ENCODE measurements around the gene TM9SF2. TPM values are rescaled to one million over a fixed set of nuclear protein-coding genes. Genes with fewer than 3 reads are reported as not detected.

The TM9SF2 gene
- total and polyA plus RNA-seq, 2 of the 4 experiments (the other 2 are of a cell fraction), result 46.1 to 85.5 TPM

DNA sequence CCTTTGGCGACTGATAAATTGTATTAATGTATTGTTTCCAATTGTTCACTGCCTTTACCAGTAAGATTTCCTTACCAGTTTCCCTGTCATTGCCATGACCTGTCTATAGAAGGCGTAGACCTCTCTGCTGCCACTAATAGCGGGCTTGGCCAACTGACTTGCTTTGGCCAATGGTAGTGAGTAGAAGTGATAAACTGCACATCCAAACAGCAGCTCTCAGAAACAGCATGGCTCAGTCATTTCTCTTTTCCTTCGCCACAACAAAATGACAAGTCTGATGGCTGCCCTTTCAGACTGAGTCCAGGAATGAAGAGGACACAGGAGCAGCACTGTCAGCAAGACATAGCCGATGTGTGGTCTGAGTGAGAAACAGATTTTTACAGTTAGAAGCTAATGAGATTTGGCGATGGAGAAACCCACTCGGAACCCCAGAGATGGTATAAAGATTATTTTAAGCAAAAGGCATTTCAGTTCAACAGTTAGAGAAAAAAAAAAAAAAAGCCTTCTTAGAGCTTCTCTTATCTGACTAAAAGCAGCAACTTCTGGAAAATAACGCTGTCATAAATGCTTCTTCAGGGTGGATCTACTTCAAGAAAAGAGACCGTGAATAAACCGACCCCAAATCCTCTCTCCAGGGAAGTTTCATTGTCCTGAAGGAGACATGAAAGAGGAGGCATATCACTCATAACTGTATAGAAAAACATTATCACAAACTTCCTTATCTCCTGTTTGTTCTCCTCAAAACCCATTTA is 42.0 kb upstream of the TM9SF2 start:
- peaks cover 3% of the 10 kb centered on the region for H3K9me3 ChIP-seq (ENCODE audit: control insufficient read depth, insufficient read depth, low read length)
- H2AK9ac ChIP-seq (replicated peaks; ENCODE audit: low read depth, low read length, poor library complexity), result no peak overlapping the region
- no peak for DNase-seq
- WGBS, 2 experiments (ENCODE audit: extremely low coverage in 2 of 2, insufficient read length in 1 of 2), result no CpG with 5 or more reads among the region's 10 CpGs
- ATAC-seq (ENCODE audit: low read depth), result no peak
- H3K79me1 ChIP-seq (ENCODE audit: low read depth in 1 of 2, low read length in 2 of 2), result no peaks in the 10 kb centered on the region
- H3K9ac ChIP-seq (ENCODE audit: low read depth, low read length), result no peak overlapping the region
- in situ Hi-C loops (cut with MboI; ENCODE audit: low sequenced_read_pairs), result no loop called here
- dilution Hi-C loops (cut with HindIII; ENCODE audit: low sequenced_read_pairs, unreplicated experiment), result no loop called here
- no peak overlapping the region for H2AK5ac ChIP-seq (ENCODE audit: low read depth, low read length)
- no peak overlapping the region for H3K14ac ChIP-seq (replicated peaks; ENCODE audit: low read depth, low read length)
- intact Hi-C loops (cut with micrococcal nuclease), result no loop called here
- peaks cover 1% of the 10 kb centered on the region for H3K4me1 ChIP-seq (ENCODE audit: control insufficient read depth, insufficient read depth, low read length)
- H3K4me3 ChIP-seq (ENCODE audit: insufficient read depth, low read depth, low read length), result no peak overlapping the region
- H3K27me3 ChIP-seq (ENCODE audit: control insufficient read depth, insufficient read depth, low read length), result peaks cover 15% of the 10 kb centered on the region
- TF ChIP-seq RAD21 (IDR thresholded peaks at IDR 0.05; ENCODE audit: low read length), result no peak
- no peak for TF ChIP-seq CEBPB (IDR thresholded peaks at IDR 0.05; ENCODE audit: low read depth, low read length)
- no peak for TF ChIP-seq MAZ (IDR thresholded peaks at IDR 0.05; ENCODE audit: borderline replicate concordance, low read depth, low read length)
- no peak for TF ChIP-seq BHLHE40 (IDR thresholded peaks at IDR 0.05; ENCODE audit: low read depth, low read length)
- no peak for TF ChIP-seq MXI1 (IDR thresholded peaks at IDR 0.05; ENCODE audit: borderline replicate concordance, low read depth, low read length)
- TF ChIP-seq, protein P1, sequence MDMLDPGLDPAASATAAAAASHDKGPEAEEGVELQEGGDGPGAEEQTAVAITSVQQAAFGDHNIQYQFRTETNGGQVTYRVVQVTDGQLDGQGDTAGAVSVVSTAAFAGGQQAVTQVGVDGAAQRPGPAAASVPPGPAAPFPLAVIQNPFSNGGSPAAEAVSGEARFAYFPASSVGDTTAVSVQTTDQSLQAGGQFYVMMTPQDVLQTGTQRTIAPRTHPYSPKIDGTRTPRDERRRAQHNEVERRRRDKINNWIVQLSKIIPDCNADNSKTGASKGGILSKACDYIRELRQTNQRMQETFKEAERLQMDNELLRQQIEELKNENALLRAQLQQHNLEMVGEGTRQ (IDR thresholded peaks at IDR 0.05; ENCODE audit: low read depth, low read length), result no peak
- TF ChIP-seq RCOR1 (IDR thresholded peaks at IDR 0.05; ENCODE audit: insufficient replicate concordance, low read length), result no peak
- no peak for TF ChIP-seq RFX5 (IDR thresholded peaks at IDR 0.05; ENCODE audit: low read depth, low read length)
- TF ChIP-seq, protein P2, sequence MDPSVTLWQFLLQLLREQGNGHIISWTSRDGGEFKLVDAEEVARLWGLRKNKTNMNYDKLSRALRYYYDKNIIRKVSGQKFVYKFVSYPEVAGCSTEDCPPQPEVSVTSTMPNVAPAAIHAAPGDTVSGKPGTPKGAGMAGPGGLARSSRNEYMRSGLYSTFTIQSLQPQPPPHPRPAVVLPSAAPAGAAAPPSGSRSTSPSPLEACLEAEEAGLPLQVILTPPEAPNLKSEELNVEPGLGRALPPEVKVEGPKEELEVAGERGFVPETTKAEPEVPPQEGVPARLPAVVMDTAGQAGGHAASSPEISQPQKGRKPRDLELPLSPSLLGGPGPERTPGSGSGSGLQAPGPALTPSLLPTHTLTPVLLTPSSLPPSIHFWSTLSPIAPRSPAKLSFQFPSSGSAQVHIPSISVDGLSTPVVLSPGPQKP (IDR thresholded peaks at IDR 0.05; ENCODE audit: borderline replicate concordance, low read depth, low read length), result no peak
- no peak for TF ChIP-seq SMC3 (IDR thresholded peaks at IDR 0.05; ENCODE audit: low read depth, low read length)
- H3K4me2 ChIP-seq (ENCODE audit: low read depth, low read length), result no peak overlapping the region
- no peak overlapping the region for H2AFZ ChIP-seq (replicated peaks; ENCODE audit: low read length, poor library complexity)
- H3K9me1 ChIP-seq (ENCODE audit: insufficient read depth, low read length), result no peaks in the 10 kb centered on the region
- H4K91ac ChIP-seq (ENCODE audit: insufficient read depth, low read depth, low read length), result no peak overlapping the region
- H3K27ac ChIP-seq (ENCODE audit: insufficient read depth, low read length), result no peak overlapping the region
- no peak overlapping the region for H3K4ac ChIP-seq (ENCODE audit: low read depth, low read length)
- CTCF ChIA-PET, result interaction anchor here (0.8 kb wide), 1 partner anchor 189 kb away, joined by 3 read pairs; no protein-coding TSS in a partner anchor
- no peak overlapping the region for H3K18ac ChIP-seq (ENCODE audit: low read depth, low read length)
- POLR2A ChIA-PET (ENCODE audit: unreplicated experiment), result no interaction called here
- no peak overlapping the region for H2BK120ac ChIP-seq (ENCODE audit: low read depth, low read length)
- no peaks in the 10 kb centered on the region for H4K20me1 ChIP-seq (ENCODE audit: insufficient read depth, low read length)
- H4K8ac ChIP-seq (ENCODE audit: low read depth in 2 of 2, low read length in 2 of 2), result no peak overlapping the region
- no peak overlapping the region for H4K5ac ChIP-seq (ENCODE audit: low read depth, low read length)
- BruUV-seq (replicated peaks), result no TSS peak
- no peaks in the 10 kb centered on the region for H3K36me3 ChIP-seq (ENCODE audit: control insufficient read depth, insufficient read depth, low read length)
- H3K56ac ChIP-seq (ENCODE audit: extremely low read depth, insufficient read depth, low read length), result no peak overlapping the region
- no peak overlapping the region for H2BK15ac ChIP-seq (ENCODE audit: low read depth, low read length)
- no peak overlapping the region for H3K23ac ChIP-seq (ENCODE audit: low read depth, low read length)
- H2BK20ac ChIP-seq (ENCODE audit: low read depth, low read length), result no peak overlapping the region
- H2BK5ac ChIP-seq (ENCODE audit: low read depth, low read length, poor library complexity, severe bottlenecking), result no peak overlapping the region
